GM19324 (cell line): ENCODE data around the gene SNAPC5.
"Not testable (repeated sequence)": the region's sequence is repeated elsewhere in the genome, so short reads cannot be mapped to it uniquely, and the experiment has no call there.

ENCODE experiments used
- ATAC-seq: cut with Tn5 transposase; IDR thresholded peaks from one replicate; pipeline ENCODE4 v1.9.1; 2021; ENCODE audit warnings: mild to moderate bottlenecking, moderate library complexity; ENCODE audit not compliant: unreplicated experiment, low FRiP score

The SNAPC5 gene

GRCh38 chr15:66494262-66494661 is 3.3 kb downstream of the SNAPC5 start:
- ATAC-seq: no peak

- ATAC-seq: no peak
Observed at GRCh38 chr15:66491846-66492245, 5.7 kb downstream of the SNAPC5 start.

GRCh38 chr15:66489179-66489791 is 8.3 kb downstream of the SNAPC5 start:
- no peak for ATAC-seq

GRCh38 chr15:66488525-66488924 is 9.0 kb downstream of the SNAPC5 start:
- ATAC-seq: no peak

- no peak for ATAC-seq
Observed at GRCh38 chr15:66486887-66487286, 10.7 kb downstream of the SNAPC5 start.

GRCh38 chr15:66484539-66485112 is 12.9 kb downstream of the SNAPC5 start:
- no peak for ATAC-seq

- ATAC-seq: no peak
Observed at GRCh38 chr15:66483131-66483566, 14.4 kb downstream of the SNAPC5 start.

- no peak for ATAC-seq
Observed at GRCh38 chr15:66482539-66482938, 15.0 kb downstream of the SNAPC5 start.

GRCh38 chr15:66481107-66481856 is 16.3 kb downstream of the SNAPC5 start:
- no peak for ATAC-seq

GRCh38 chr15:66480267-66480666 is 17.3 kb downstream of the SNAPC5 start:
- no peak for ATAC-seq

- ATAC-seq: no peak
Observed at GRCh38 chr15:66477011-66477410, 20.6 kb downstream of the SNAPC5 start.

GRCh38 chr15:66476535-66476934 is 21.0 kb downstream of the SNAPC5 start:
- no peak for ATAC-seq

- ATAC-seq: no peak
Observed at GRCh38 chr15:66474963-66475362, 22.6 kb downstream of the SNAPC5 start.

GRCh38 chr15:66474135-66474534 is 23.4 kb downstream of the SNAPC5 start:
- no peak for ATAC-seq

- ATAC-seq: peak; percentile 46
Observed at GRCh38 chr15:66472176-66472999, 25.2 kb downstream of the SNAPC5 start.

- ATAC-seq: not testable (repeated sequence)
Observed at GRCh38 chr15:66470825-66471224, 26.7 kb downstream of the SNAPC5 start.

- not testable (repeated sequence) for ATAC-seq
Observed at GRCh38 chr15:66467162-66468040, 30.2 kb downstream of the SNAPC5 start.

GRCh38 chr15:66465294-66465693 is 32.3 kb downstream of the SNAPC5 start:
- not testable (repeated sequence) for ATAC-seq

GRCh38 chr15:66462627-66463026 is 34.9 kb downstream of the SNAPC5 start:
- ATAC-seq: no peak

GRCh38 chr15:66461917-66462316 is 35.6 kb downstream of the SNAPC5 start:
- no peak for ATAC-seq
